ENCODE results near the gene KRTAP5-8.
"Not testable (repeated sequence)": the region's sequence is repeated elsewhere in the genome, so short reads cannot be mapped to it uniquely, and the experiment has no call there.

Gene KRTAP5-8

GRCh38 chr11:71544525-71545214 is 6.8 kb downstream of the KRTAP5-8 start:
- no peak for DNase-seq

- no peak for DNase-seq
Observed at GRCh38 chr11:71545405-71545966, 7.7 kb downstream of the KRTAP5-8 start.

- no peak for DNase-seq
Observed at GRCh38 chr11:71548120-71548519, 10.3 kb downstream of the KRTAP5-8 start, which contains the start of gene KRTAP5-9. KRTAP5-9 (plus strand) TSS chr11:71548420; CDS start chr11:71548658, 238 bp downstream.

GRCh38 chr11:71548716-71549151 is 10.9 kb downstream of the KRTAP5-8 start:
- no peak for DNase-seq

- DNase-seq = no peak
Observed at GRCh38 chr11:71551711-71552110, 13.9 kb downstream of the KRTAP5-8 start.

- no peak for DNase-seq
Observed at GRCh38 chr11:71554996-71555395, 17.2 kb downstream of the KRTAP5-8 start.

GRCh38 chr11:71555508-71555907 is 17.7 kb downstream of the KRTAP5-8 start:
- DNase-seq = no peak

GRCh38 chr11:71556018-71556417 is 18.2 kb downstream of the KRTAP5-8 start:
- no peak for DNase-seq

- DNase-seq = no peak
Observed at GRCh38 chr11:71557257-71557656, 19.4 kb downstream of the KRTAP5-8 start.

- no peak for DNase-seq
Observed at GRCh38 chr11:71558996-71559395, 21.2 kb downstream of the KRTAP5-8 start.

GRCh38 chr11:71562120-71562519 is 24.3 kb downstream of the KRTAP5-8 start:
- DNase-seq = no peak

GRCh38 chr11:71563406-71563805 is 25.6 kb downstream of the KRTAP5-8 start:
- DNase-seq = peak in 1 of 2 donors; percentile 15

GRCh38 chr11:71564430-71564829 is 26.6 kb downstream of the KRTAP5-8 start:
- no peak for DNase-seq

GRCh38 chr11:71565263-71565662 is 27.4 kb downstream of the KRTAP5-8 start, which contains the start of gene KRTAP5-10:
KRTAP5-10 (plus strand) TSS chr11:71565563; CDS start chr11:71565588, 25 bp downstream.
- no peak for DNase-seq

- DNase-seq = no peak
Observed at GRCh38 chr11:71566081-71566620, 28.3 kb downstream of the KRTAP5-8 start.

GRCh38 chr11:71566626-71567599 is 29.1 kb downstream of the KRTAP5-8 start:
- not testable (repeated sequence) for DNase-seq

GRCh38 chr11:71567633-71568032 is 29.8 kb downstream of the KRTAP5-8 start:
- not testable (repeated sequence) for DNase-seq

GRCh38 chr11:71568704-71569349 is 31.0 kb downstream of the KRTAP5-8 start:
- DNase-seq = no peak

GRCh38 chr11:71571101-71571850 is 33.5 kb downstream of the KRTAP5-8 start:
- not testable (repeated sequence) for DNase-seq

- no peak for DNase-seq
Observed at GRCh38 chr11:71572811-71573210, 35.0 kb downstream of the KRTAP5-8 start.

- DNase-seq = no peak
Observed at GRCh38 chr11:71574418-71574817, 36.6 kb downstream of the KRTAP5-8 start.
